Kidney epithelial cell (primary cell): ENCODE results near the gene TMEM151A. TPM values are rescaled to one million over a fixed set of nuclear protein-coding genes. Genes with fewer than 3 reads are reported as not detected.

Experiments used
- DNase-seq: peaks from one replicate; pipeline ENCODE4 v3.0.0-alpha.2; 2010; ENCODE audit warnings: low read depth
- H3K27me3 ChIP-seq: 2 replicates; pipeline ENCODE4 v1.6.0; 2011; ENCODE audit warnings: low read length; ENCODE audit not compliant: control insufficient read depth, insufficient read depth
- H3K36me3 ChIP-seq: 2 replicates; pipeline ENCODE4 v1.5.1; 2011; ENCODE audit warnings: low read length; ENCODE audit not compliant: control insufficient read depth, insufficient read depth
- H3K4me3 ChIP-seq: 2 replicates; pipeline ENCODE4 v1.5.1; 2011; ENCODE audit warnings: low read depth, mild to moderate bottlenecking, control low read depth, low read length
- CTCF ChIP-seq: IDR thresholded peaks from 2 replicates; pipeline ENCODE4 v1.5.1; 2011; ENCODE audit warnings: mild to moderate bottlenecking, moderate library complexity, low read length, control low read depth, inconsistent platforms; ENCODE audit not compliant: insufficient read depth, poor library complexity, severe bottlenecking
- total RNA-seq: library from RNA; depleted of rRNA; stranded (reverse); fragments of >200 nt; gene quantifications from 2 replicates; pipeline ENCODE4 v1.2.3, GENCODE V29; 2015

The TMEM151A gene
- total RNA-seq = 0.08 TPM in 1 of 2 replicates, not detected in the other

- DNase-seq = no peak
- Histone ChIP-seq H3K27me3 (peaks cover 34% of the 10 kb centered on the region), H3K36me3 (no peaks in the 10 kb centered on the region), H3K4me3 (peak within 1 kb of the TSS; percentile 42)
- no peak for TF ChIP-seq CTCF
Observed at GRCh38 chr11:66291706-66292542, at the start of gene TMEM151A. Gene TMEM151A (plus strand): TSS chr11:66291894. CDS start chr11:66292014, 120 bp downstream.

DNA sequence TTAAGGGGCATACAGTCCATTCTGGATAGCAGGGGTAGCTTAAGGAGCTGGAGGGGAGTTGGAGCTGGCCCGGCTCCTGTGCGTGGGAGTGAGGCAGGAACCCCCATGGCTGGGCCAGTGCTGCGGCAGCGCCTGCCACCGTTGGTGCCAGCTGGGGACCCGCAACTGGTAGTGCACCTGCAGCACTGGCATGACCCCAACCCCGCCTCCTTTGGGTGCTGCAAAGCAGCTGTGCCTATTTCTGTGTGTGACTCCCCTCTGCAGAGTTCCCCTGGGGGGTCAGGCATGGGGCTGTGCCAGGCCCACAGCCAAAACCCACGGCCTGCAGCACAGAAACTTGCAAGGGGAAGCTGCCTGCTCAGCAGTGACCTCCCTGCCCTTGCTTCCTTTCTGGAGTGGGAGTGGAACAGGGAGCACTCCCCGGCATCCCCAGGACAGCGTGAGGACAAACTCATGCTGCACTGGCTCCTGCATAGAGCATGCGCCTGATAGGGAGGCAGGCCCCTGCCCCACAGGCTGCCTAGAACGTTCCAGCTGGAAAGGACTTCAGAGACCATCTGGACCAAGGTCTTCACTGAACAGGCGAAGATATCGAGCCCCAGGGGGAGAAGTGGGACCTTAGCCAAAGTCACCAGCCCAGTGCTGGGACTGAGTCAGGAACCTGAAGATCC, 49.5 kb upstream of the TMEM151A start:
- TF ChIP-seq CTCF = no peak
- no peak for DNase-seq
- H3K27me3 ChIP-seq = no peaks in the 10 kb centered on the region
- H3K36me3 ChIP-seq = no peaks in the 10 kb centered on the region
- H3K4me3 ChIP-seq = no peak overlapping the region

DNA sequence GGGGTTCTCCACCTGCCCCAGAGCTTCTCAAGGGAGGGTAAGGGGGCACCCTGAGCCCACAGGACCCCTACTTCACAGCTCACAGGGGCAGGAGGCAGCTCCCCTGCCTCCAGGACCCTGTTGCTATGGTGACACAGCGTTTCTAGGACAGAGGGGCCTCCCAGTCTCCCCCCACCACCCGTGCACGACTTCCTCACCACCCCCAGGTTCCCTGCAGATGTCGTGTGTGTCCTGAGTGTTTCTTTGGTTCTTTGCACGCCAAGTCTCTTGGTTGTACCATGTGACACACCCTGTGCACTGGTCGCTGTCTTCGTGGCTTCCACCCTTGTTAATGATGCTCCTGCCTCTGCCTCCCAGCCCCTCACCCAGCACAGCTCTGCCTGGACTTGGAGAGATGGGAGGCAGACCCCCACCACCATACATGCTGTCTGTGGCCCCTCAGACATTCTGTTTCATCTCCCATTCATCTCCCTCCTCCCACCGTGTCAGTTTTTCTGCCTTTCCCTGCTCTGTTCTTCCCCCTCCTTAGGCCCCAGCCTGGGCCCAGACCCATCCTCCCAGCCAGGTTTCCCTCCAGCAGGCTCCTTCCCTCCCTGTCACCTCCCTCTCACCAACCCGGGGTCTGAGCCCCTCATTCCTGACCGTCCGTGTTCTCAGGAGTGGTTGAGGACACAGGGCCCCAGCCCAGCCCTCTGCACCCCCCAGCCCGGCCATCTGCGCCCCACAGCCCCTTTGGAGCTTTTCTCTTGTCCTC, 47.7 kb upstream of the TMEM151A start:
- no peak for DNase-seq
- H3K36me3 ChIP-seq = no peaks in the 10 kb centered on the region
- H3K27me3 ChIP-seq = no peaks in the 10 kb centered on the region
- no peak for TF ChIP-seq CTCF
- H3K4me3 ChIP-seq = no peak overlapping the region

DNA sequence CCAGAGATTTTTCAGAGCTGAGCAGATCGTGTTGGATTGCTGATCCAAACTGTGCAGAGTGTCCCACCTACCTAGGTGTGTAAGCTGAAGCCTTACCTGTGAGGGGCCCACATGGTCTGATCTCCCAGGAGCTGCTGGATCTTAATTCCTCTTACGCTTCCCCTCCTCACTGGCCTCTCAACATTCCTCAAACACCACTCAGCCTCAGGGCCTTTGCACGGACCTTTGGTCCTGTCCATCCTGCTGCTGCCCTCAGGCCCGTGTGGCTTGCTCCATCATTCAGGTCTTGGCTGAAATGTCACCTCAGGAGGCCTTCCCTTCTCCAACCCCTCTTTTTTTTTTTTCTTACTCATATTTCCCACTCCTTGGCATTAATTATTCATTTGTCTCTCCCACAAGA, 44.4 kb upstream of the TMEM151A start:
- DNase-seq = no peak

GRCh38 chr11:66247801-66248200, 43.9 kb upstream of the TMEM151A start:
- Histone ChIP-seq H3K36me3 (no peaks in the 10 kb centered on the region), H3K27me3 (no peaks in the 10 kb centered on the region), H3K4me3 (no peak overlapping the region)
- no peak for DNase-seq
- TF ChIP-seq CTCF = no peak

More for the DNA sequence above, 44.4 kb upstream of the TMEM151A start:
- no peak overlapping the region for H3K4me3 ChIP-seq
- no peaks in the 10 kb centered on the region for H3K27me3 ChIP-seq
- H3K36me3 ChIP-seq = no peaks in the 10 kb centered on the region
- no peak for TF ChIP-seq CTCF
